Smooth muscle cell of the brain vasculature (primary cell): ENCODE data around the gene CCDC186.

ENCODE experiments used
- DNase-seq: peaks from one replicate; pipeline ENCODE4 v3.0.0-alpha.2; 2012; ENCODE audit warnings: low read depth, low spot score

The CCDC186 gene

GRCh38 chr10:114173921-114174694, at the start of gene CCDC186:
CCDC186 (minus strand) TSS chr10:114174203; CDS start chr10:114163268, 10,935 bp downstream.
- DNase-seq: peak; percentile 61

GRCh38 chr10:114223066-114223465, 49.1 kb upstream of the CCDC186 start:
- DNase-seq: no peak

GRCh38 chr10:114221235-114221634, 47.2 kb upstream of the CCDC186 start:
- DNase-seq: no peak

GRCh38 chr10:114220281-114220680, 46.3 kb upstream of the CCDC186 start:
- no peak for DNase-seq

- DNase-seq: no peak
These were observed 41.0 kb upstream of the CCDC186 start for GRCh38 chr10:114215033-114215432.

GRCh38 chr10:114212153-114212552, 38.1 kb upstream of the CCDC186 start:
- no peak for DNase-seq

GRCh38 chr10:114208351-114208750, 34.3 kb upstream of the CCDC186 start:
- no peak for DNase-seq

GRCh38 chr10:114207349-114207748, 33.3 kb upstream of the CCDC186 start:
- no peak for DNase-seq

- no peak for DNase-seq
These were observed 32.9 kb upstream of the CCDC186 start for GRCh38 chr10:114206902-114207301.

GRCh38 chr10:114202812-114203211, 28.8 kb upstream of the CCDC186 start:
- DNase-seq: no peak

- DNase-seq: no peak
These were observed 25.2 kb upstream of the CCDC186 start for GRCh38 chr10:114199239-114199638.

GRCh38 chr10:114195079-114195478, 21.1 kb upstream of the CCDC186 start:
- no peak for DNase-seq

- no peak for DNase-seq
These were observed 15.7 kb upstream of the CCDC186 start for GRCh38 chr10:114189700-114190099.

GRCh38 chr10:114188900-114189299, 14.9 kb upstream of the CCDC186 start:
- no peak for DNase-seq

- DNase-seq: no peak
These were observed 14.0 kb upstream of the CCDC186 start for GRCh38 chr10:114188001-114188400.

- DNase-seq: no peak
These were observed 10.3 kb upstream of the CCDC186 start for GRCh38 chr10:114184276-114184675.

- no peak for DNase-seq
These were observed 9.6 kb upstream of the CCDC186 start for GRCh38 chr10:114183563-114183962.

- DNase-seq: no peak
These were observed 8.0 kb upstream of the CCDC186 start for GRCh38 chr10:114181971-114182370.

- no peak for DNase-seq
These were observed 6.9 kb upstream of the CCDC186 start for GRCh38 chr10:114180937-114181336.

- no peak for DNase-seq
These were observed 5.7 kb upstream of the CCDC186 start for GRCh38 chr10:114179747-114180146.

GRCh38 chr10:114179148-114179547, 5.1 kb upstream of the CCDC186 start, which contains the start of gene TDRD1:
TDRD1 (plus strand) TSS chr10:114179353; CDS start chr10:114187832, 8,479 bp downstream.
- no peak for DNase-seq

- DNase-seq: no peak
These were observed 2.5 kb upstream of the CCDC186 start for GRCh38 chr10:114176511-114176910.

- DNase-seq: no peak
These were observed 1.7 kb upstream of the CCDC186 start for GRCh38 chr10:114175667-114176066.
